Smooth muscle cell (in vitro differentiated cells): Measurements from ENCODE around the gene ARHGEF28. TPM values are rescaled to one million over a fixed set of nuclear protein-coding genes. Genes with fewer than 3 reads are reported as not detected.

Source experiments
- DNase-seq: peaks from one replicate; lab custom pipeline; 2025; ENCODE audit not compliant: unreplicated experiment; lab: John Stamatoyannopoulos, UW
- H2AFZ ChIP-seq: fragments of 200-600 bp; sonication (generic); 2 replicates; pipeline ENCODE4 v1.6.0; 2016; ENCODE audit warnings: antibody characterized with exemption, low read depth, mild to moderate bottlenecking
- H3F3A ChIP-seq: fragments of 200-600 bp; sonication (generic); 2 replicates; pipeline ENCODE4 v1.6.0; 2017; ENCODE audit warnings: antibody characterized with exemption, low read depth
- H3K27ac ChIP-seq: fragments of 200-600 bp; sonication (generic); 2 replicates; pipeline ENCODE4 v1.5.1; 2016; ENCODE audit warnings: low read depth, mild to moderate bottlenecking
- H3K27me3 ChIP-seq: fragments of 200-600 bp; sonication (generic); 2 replicates; pipeline ENCODE4 v1.6.1; 2016; ENCODE audit warnings: low read depth, mild to moderate bottlenecking
- H3K36me3 ChIP-seq: fragments of 200-600 bp; sonication (generic); 2 replicates; pipeline ENCODE4 v1.5.1; 2016; ENCODE audit warnings: low read depth
- H3K4me1 ChIP-seq: fragments of 200-600 bp; sonication (generic); 2 replicates; pipeline ENCODE4 v1.5.1; 2016; ENCODE audit warnings: low read depth
- H3K4me2 ChIP-seq: fragments of 200-600 bp; sonication (generic); 2 replicates; pipeline ENCODE4 v1.6.0; 2016; ENCODE audit warnings: mild to moderate bottlenecking
- H3K4me3 ChIP-seq: fragments of 200-600 bp; sonication (generic); 2 replicates; pipeline ENCODE4 v1.5.1; 2016; ENCODE audit warnings: mild to moderate bottlenecking
- H3K79me2 ChIP-seq: fragments of 200-600 bp; sonication (generic); 2 replicates; pipeline ENCODE4 v1.6.0; 2016; ENCODE audit warnings: low read depth, mild to moderate bottlenecking
- H3K9ac ChIP-seq: fragments of 200-600 bp; sonication (generic); 2 replicates; pipeline ENCODE4 v1.6.0; 2016; ENCODE audit warnings: low read depth
- H3K9me3 ChIP-seq: fragments of 200-600 bp; sonication (generic); replicated peaks from 2 replicates; pipeline ENCODE4 v1.5.1; 2016; ENCODE audit warnings: low read depth
- H4K20me1 ChIP-seq: fragments of 200-600 bp; sonication (generic); 2 replicates; pipeline ENCODE4 v1.6.0; 2016; ENCODE audit warnings: low read depth
- WGBS: methylation state at CpG from one replicate; pipeline ENCODE4 v1.1.7; 2016; ENCODE audit warnings: low lambda C conversion rate; 5-methylcytosine and 5-hydroxymethylcytosine counted together
- polyA plus RNA-seq: library from polyadenylated mRNA; unstranded; fragments of >200 nt; fragmentation: Nextera tagmentation; extraction: Ambion mirVana; gene quantifications from 2 replicates; pipeline ENCODE4 v1.2.1, GENCODE V29; 2016
- total RNA-seq: library from RNA; depleted of rRNA; stranded (reverse); fragments of >200 nt; gene quantifications from 2 replicates; pipeline ENCODE4 v1.2.3, GENCODE V29; 2014
- TF ChIP-seq, protein P1 (sequence below): fragments of 200-600 bp; sonication (generic); IDR thresholded peaks from 2 replicates; pipeline ENCODE4 v1.5.1; 2017; ENCODE audit warnings: borderline replicate concordance, mild to moderate bottlenecking, antibody characterized with exemption; ENCODE audit not compliant: insufficient read depth, poor library complexity, severe bottlenecking

The ARHGEF28 gene
- total and polyA plus RNA-seq, 2 experiments from 2014 or later, result 0.19 to 0.90 TPM

DNA sequence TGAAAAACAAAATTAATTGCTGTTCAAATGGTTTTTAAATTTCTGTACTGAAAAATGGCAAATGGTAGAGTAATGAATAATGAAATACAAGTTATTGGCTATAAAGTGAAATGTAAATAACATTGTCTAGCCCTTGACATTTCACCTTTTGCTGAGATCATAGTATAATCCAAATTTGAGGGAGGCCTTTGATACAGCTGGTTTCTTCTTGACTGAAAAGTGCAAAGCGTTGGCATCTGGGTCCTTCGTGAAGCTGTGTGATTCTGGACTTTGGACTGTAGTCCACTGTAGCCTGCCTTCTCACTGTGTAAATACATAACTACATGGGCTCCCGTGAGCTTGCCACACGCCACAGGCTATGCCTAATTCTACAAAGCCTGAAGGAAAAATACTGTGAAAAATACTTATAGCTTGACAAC lies 52.3 kb downstream of the ARHGEF28 start:
- no peak overlapping the region for H2AFZ ChIP-seq
- H3K9ac ChIP-seq, result no peak overlapping the region
- TF ChIP-seq, protein P1, sequence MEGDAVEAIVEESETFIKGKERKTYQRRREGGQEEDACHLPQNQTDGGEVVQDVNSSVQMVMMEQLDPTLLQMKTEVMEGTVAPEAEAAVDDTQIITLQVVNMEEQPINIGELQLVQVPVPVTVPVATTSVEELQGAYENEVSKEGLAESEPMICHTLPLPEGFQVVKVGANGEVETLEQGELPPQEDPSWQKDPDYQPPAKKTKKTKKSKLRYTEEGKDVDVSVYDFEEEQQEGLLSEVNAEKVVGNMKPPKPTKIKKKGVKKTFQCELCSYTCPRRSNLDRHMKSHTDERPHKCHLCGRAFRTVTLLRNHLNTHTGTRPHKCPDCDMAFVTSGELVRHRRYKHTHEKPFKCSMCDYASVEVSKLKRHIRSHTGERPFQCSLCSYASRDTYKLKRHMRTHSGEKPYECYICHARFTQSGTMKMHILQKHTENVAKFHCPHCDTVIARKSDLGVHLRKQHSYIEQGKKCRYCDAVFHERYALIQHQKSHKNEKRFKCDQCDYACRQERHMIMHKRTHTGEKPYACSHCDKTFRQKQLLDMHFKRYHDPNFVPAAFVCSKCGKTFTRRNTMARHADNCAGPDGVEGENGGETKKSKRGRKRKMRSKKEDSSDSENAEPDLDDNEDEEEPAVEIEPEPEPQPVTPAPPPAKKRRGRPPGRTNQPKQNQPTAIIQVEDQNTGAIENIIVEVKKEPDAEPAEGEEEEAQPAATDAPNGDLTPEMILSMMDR, result no peak
- 91% methylated on average over 4 of the region's 4 CpGs for WGBS
- H3K4me2 ChIP-seq, result no peak overlapping the region
- no peak for DNase-seq
- H4K20me1 ChIP-seq, result no peaks in the 10 kb centered on the region
- peaks cover 1% of the 10 kb centered on the region for H3F3A ChIP-seq
- no peaks in the 10 kb centered on the region for H3K27me3 ChIP-seq
- H3K9me3 ChIP-seq, result no peaks in the 10 kb centered on the region
- no peak overlapping the region for H3K27ac ChIP-seq
- peaks cover under 1% of the 10 kb centered on the region for H3K4me1 ChIP-seq
- no peak overlapping the region for H3K4me3 ChIP-seq
- no peaks in the 10 kb centered on the region for H3K36me3 ChIP-seq
- H3K79me2 ChIP-seq, result no peaks in the 10 kb centered on the region

DNA sequence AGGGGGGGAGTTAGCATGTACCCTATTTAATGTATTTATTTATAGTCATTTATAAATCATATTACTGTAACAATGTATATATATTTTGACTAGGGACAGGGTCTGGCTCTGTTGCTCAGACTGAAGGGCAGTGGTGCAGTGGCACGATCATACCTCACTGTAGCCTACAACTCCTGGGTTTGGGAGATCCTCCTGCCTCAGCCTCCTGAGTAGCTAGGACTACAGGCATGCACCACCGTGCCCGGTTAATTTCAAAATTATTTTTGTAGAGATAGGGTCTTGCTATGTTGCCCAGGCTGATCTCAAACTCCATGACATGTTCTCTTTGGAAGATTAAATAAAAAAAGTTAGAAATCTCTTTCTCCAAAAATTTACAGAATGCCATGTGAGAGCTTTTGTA lies 52.8 kb downstream of the ARHGEF28 start:
- TF ChIP-seq, protein P1, result no peak
- Histone ChIP-seq H3K4me2 (no peak overlapping the region), H3K27me3 (no peaks in the 10 kb centered on the region), H3K27ac (no peak overlapping the region), H3K4me1 (no peaks in the 10 kb centered on the region), H2AFZ (no peak overlapping the region), H3K9ac (no peak overlapping the region), H3F3A (no peaks in the 10 kb centered on the region), H4K20me1 (no peaks in the 10 kb centered on the region), H3K4me3 (no peak overlapping the region), H3K36me3 (no peaks in the 10 kb centered on the region), H3K9me3 (no peaks in the 10 kb centered on the region), H3K79me2 (no peaks in the 10 kb centered on the region)
- DNase-seq, result no peak
- 94% methylated on average over 3 of the region's 3 CpGs for WGBS

DNA sequence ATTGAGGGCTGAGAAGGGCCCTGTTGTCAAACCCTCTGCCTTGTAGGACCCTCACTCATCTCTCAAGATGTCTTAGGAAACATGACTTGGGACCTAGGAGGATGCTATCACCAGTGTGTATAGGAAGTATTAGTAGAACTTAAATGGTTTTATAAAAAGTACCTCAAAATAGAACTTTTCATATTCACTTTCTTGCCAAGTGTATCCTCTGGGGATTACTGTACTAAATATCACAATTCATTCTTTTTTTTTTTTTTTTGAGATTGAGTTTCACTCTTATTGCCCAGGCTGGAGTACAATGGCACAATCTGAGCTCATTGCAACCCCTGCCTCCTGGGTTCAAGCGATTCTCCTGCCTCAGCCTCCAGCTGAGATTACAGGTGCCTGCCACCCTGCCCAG lies 56.2 kb downstream of the ARHGEF28 start:
- DNase-seq, result no peak
- H3K36me3 ChIP-seq, result no peaks in the 10 kb centered on the region
- TF ChIP-seq, protein P1, result no peak
- no peak overlapping the region for H2AFZ ChIP-seq
- no peaks in the 10 kb centered on the region for H3K79me2 ChIP-seq
- H4K20me1 ChIP-seq, result no peaks in the 10 kb centered on the region
- no peaks in the 10 kb centered on the region for H3F3A ChIP-seq
- H3K4me2 ChIP-seq, result no peak overlapping the region
- H3K4me1 ChIP-seq, result no peaks in the 10 kb centered on the region
- H3K27ac ChIP-seq, result no peak overlapping the region
- H3K27me3 ChIP-seq, result no peaks in the 10 kb centered on the region
- WGBS, result 85% methylated on average over 1 of the region's 1 CpG
- no peak overlapping the region for H3K9ac ChIP-seq
- H3K4me3 ChIP-seq, result no peak overlapping the region
- H3K9me3 ChIP-seq, result no peaks in the 10 kb centered on the region

DNA sequence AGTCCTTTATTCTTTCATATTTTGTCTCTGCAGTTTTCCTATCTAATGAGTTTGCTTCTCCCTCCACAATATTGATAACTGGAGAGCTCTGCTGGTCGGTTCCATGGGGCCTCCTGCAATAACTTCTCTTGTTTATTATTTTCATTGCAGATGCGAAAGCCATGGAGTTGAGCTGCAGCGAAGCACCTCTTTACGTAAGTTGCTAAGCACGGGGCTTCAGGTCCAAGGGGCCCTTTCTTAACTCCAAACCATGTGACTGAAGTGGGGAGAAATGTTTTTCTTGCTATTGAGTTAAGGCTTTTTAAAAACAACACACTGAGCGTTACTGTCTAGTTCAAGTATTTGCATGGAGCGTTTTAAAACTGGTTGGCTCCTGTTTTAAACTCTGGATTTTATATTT lies 58.7 kb downstream of the ARHGEF28 start:
- no peak overlapping the region for H3K4me3 ChIP-seq
- DNase-seq, result no peak
- H3K36me3 ChIP-seq, result no peaks in the 10 kb centered on the region
- H3K4me1 ChIP-seq, result no peaks in the 10 kb centered on the region
- no peaks in the 10 kb centered on the region for H4K20me1 ChIP-seq
- no peaks in the 10 kb centered on the region for H3F3A ChIP-seq
- TF ChIP-seq, protein P1, result no peak
- no peaks in the 10 kb centered on the region for H3K27me3 ChIP-seq
- H3K4me2 ChIP-seq, result no peak overlapping the region
- no peak overlapping the region for H2AFZ ChIP-seq
- WGBS, result 90% methylated on average over 7 of the region's 7 CpGs
- no peak overlapping the region for H3K9ac ChIP-seq
- H3K27ac ChIP-seq, result no peak overlapping the region
- no peaks in the 10 kb centered on the region for H3K9me3 ChIP-seq
- no peaks in the 10 kb centered on the region for H3K79me2 ChIP-seq
